GM21786 (cell line): ENCODE results near the gene OR5K4.
"Not testable (repeated sequence)": the region's sequence is repeated elsewhere in the genome, so short reads cannot be mapped to it uniquely, and the experiment has no call there.

ENCODE experiments used
- ATAC-seq: cut with Tn5 transposase; IDR thresholded peaks from one replicate; pipeline ENCODE4 v1.9.1; 2021; ENCODE audit not compliant: unreplicated experiment

OR5K4 gene

DNA sequence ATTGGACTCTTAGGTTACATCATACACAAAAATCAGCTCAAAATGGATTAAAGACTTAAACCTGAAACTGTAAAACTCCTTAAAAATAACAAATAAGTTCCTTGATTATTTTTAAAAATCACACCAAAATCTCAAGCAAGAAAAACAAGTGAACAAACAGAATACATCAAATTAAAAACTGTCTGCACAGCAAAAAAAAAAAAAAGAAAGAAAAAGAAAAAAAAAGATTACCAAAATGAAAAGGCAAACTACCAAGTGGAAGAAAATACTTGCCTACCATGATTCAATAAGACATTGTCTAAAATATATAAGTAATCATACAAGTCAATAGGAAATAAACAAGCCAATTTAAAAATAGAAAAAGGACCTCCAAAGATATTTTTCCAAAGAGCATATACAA lies 17.5 kb downstream of the OR5K4 start:
- ATAC-seq = no peak

DNA sequence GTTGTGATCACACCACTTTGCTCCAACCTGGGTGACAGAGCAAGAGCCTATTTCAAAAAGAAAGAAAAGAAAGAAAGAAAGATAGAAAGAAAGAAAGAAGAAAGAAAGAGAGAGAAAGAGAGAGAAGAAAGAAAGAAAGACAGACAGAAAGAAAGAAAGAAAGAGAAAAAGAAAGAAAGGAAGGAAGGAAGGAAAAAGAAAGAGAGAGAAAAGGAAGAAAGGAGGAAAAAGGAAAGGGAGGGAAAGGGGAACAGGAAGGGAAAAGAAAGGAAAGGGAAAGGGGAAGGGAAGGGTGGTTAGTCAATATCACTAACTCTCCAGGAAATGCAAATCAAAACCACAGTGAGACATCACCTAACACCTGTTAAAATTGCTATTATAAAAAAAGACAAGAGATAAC lies 18.2 kb downstream of the OR5K4 start:
- no peak for ATAC-seq

DNA sequence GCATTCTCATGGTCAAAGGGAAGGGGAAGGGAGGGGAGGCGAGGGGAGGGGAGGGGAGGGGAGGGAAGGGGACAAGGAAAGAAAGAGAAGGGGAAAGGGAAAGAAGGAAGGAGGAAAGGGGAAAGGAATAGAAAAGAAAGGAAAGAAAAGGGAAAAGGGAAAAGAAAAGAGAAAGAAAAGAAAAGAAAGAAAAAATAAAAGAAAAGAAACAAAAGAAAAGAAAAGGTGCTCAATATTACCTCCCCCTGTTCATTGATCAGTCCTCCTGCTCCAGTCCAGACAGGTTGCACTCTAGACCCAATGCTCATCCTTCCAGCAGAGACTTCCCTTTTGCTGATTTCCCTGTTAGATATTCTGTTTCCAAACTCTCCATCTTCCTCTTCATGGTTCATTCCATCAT lies 18.8 kb downstream of the OR5K4 start:
- ATAC-seq = no peak

DNA sequence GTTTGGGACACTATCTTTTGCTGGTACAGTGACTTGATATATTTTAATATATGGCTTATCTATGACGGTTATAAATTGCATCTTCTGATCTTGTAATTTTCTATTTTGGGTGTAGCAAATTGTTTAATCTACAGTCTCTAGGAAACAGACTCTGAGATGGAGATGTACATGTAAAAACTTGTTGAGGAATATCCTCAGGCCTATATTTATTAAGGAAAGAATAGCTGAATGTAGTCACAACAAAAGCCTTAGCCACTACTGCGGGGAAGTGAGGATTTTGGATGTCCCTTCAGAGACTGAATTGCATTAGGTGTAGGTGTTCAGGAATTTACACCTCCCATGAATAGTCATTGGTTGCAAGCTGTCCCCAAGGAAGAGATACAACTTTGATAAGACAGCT lies 23.0 kb downstream of the OR5K4 start:
- no peak for ATAC-seq

DNA sequence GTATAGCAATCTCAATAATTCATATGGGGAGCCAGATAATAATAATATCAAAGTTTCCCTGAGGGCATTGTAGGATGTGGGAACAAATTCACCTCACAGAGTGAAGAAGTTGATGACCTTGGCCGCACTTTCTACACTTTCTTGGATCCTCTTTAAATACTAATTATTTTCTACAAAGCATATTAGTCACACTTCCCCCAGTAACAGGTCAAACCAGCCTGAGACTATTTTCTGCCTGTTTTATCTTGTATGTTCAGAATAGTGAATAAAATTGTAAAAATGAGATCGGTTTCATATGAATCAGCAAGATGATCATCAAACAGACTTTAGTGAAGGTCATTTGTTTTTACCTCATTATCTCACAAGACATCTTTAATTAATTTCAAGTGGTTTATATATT lies 34.5 kb downstream of the OR5K4 start:
- no peak for ATAC-seq

DNA sequence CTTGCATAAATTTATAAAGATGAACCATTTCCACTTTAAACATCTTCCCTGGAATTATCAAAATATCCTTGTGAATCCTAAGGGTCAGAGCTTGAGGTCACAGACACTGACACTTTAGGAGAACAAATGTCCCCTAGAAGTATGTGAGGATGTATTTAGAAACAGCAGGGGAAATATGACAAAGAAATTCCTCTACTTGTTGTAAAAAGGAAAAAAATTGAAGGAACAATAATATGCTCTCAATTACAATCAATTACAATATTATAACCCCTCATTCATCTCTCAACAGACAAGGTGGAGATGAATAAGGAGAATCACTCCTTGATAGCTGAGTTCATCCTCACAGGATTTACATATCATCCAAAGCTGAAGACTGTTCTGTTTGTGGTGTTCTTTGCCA lies 36.7 kb downstream of the OR5K4 start, which contains the start of gene OR5K3:
OR5K3 (plus strand) TSS at position 301 of the 400 bp plus-strand sequence; CDS start at position 301, 0 bp downstream.
- no peak for ATAC-seq

DNA sequence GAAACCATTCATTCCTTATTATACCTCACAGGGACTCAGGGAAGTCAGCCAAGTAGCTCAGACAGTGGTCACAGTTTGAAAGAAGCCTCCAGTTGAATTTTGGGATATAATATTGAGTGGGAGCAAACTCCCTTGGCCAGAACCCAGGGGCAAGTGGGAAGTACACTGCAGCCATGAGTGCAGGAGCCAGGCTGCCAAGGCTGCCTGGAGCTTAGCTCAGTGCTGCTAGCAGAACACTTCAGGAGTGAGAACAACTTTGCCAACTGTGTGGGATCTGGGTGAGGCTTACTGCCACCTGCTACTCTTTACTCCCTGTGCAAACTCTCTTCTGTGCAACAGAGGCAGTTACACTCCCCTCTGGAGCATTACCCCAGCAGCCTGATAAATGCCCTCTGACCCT lies 41.4 kb downstream of the OR5K4 start:
- no peak for ATAC-seq

DNA sequence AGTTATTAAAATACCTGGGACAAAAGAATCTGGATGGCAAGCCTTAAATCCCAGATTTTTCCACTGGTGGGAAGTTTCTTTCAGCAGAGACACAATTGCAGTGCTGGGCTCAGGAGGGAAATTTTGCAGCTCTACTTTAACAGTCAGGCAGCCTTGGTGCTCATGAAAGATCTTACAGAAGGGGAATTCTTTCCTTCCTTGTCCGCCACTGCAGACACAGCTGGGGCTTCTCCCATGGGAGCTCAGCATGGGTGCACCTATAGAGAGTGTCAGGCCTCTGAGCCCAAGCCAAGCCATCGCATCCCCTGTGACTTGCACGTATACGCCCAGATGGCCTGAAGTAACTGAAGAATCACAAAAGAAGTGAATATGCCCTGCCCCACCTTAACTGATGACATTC lies 42.8 kb downstream of the OR5K4 start:
- not testable (repeated sequence) for ATAC-seq

DNA sequence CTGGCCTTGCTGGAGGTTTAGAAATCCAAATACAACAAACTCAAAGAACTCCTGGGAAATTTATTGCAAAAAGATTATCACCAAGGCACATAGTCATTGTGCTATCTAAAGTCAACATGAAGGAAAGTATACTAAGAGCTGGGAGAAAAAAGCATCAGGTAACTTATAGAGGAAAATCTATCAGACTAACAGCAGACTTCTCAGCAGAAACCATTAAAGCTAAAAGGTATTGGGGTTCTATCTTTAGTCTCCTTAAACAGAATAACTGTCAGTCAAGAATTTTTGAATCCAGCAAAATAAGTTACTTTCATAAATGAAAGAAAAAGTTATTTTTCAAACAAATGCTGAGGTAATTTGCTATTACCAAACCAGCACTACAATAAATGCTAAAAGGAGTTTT lies 44.9 kb downstream of the OR5K4 start:
- ATAC-seq = no peak

DNA sequence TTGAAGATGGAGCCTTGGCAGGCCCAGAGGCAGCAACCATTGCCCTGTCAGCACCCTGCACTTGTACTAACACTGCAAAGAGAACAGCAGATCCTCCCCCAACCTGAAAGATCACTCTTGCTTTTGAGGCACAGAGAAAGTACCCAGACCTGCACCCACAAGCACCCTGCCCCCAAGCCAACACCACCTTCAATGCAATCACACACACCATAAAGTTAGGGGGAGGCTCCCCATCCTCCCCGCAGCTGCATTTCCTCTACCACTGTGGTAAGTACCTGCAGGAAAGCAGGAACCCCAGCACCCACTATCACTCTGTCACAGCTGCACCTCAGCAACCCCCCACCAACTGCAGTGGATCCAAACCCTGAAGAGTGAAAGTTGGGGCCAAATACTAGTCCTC lies 48.9 kb downstream of the OR5K4 start:
- no peak for ATAC-seq

DNA sequence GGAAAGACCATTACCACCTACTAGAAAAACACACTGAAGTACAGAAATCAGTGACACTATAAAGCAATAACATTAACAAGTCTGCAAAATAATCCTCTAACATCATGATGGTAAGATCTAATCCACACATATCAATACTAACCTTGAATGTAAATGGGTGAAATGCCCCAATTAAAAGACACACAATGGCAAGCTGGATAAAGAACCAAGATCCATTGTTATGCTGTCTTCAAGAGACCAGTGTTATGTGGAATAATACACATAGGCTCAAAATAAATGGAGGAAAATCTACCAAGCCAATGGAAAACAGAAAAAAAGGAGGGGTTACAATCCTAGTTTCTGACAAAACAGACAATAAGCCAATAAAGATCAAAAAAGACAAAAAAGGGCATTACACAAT lies 50.4 kb downstream of the OR5K4 start:
- ATAC-seq = no peak
